Measurements from ENCODE around the gene TMEM106C.

The TMEM106C gene

DNA sequence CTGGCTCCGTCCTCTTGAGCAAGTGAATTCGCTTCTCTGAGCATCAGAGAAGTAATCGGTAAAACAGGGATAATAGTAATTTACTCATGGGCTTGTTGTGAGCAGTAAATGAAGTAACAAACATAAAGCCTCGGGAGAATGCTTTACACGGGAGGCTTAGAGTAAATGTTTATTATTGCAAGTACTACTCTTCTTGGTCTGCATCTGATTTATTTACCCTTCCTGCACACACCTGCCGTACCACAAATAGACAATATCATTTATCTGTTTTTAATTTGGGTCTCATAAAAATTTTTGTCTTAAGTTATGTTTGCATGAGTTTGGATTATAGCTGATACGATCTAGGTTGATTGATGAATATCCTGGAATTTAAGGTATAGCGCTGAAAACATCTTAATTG lies 48.7 kb downstream of the TMEM106C start:
- TF ChIP-seq, protein P1, sequence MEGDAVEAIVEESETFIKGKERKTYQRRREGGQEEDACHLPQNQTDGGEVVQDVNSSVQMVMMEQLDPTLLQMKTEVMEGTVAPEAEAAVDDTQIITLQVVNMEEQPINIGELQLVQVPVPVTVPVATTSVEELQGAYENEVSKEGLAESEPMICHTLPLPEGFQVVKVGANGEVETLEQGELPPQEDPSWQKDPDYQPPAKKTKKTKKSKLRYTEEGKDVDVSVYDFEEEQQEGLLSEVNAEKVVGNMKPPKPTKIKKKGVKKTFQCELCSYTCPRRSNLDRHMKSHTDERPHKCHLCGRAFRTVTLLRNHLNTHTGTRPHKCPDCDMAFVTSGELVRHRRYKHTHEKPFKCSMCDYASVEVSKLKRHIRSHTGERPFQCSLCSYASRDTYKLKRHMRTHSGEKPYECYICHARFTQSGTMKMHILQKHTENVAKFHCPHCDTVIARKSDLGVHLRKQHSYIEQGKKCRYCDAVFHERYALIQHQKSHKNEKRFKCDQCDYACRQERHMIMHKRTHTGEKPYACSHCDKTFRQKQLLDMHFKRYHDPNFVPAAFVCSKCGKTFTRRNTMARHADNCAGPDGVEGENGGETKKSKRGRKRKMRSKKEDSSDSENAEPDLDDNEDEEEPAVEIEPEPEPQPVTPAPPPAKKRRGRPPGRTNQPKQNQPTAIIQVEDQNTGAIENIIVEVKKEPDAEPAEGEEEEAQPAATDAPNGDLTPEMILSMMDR (IDR thresholded peaks at IDR 0.05; ENCODE audit: insufficient read depth, low read depth, low read length, missing control alignments) = no peak
- DNase-seq (ENCODE audit: low read depth) = no peak
- no peak overlapping the region for H3K4me3 ChIP-seq (ENCODE audit: low read length)

GRCh38 chr12:48013287-48013686 lies 49.9 kb downstream of the TMEM106C start:
- TF ChIP-seq, protein P1 (IDR thresholded peaks at IDR 0.05; ENCODE audit: insufficient read depth, low read depth, low read length, missing control alignments) = no peak
- no peak for DNase-seq (ENCODE audit: low read depth)
- H3K4me3 ChIP-seq (ENCODE audit: low read length) = no peak overlapping the region

- no peak overlapping the region for H3K4me3 ChIP-seq (ENCODE audit: low read length)
- TF ChIP-seq, protein P1 (IDR thresholded peaks at IDR 0.05; ENCODE audit: insufficient read depth, low read depth, low read length, missing control alignments) = no peak
- no peak for DNase-seq (ENCODE audit: low read depth)
Observed at GRCh38 chr12:48015129-48015528, 51.7 kb downstream of the TMEM106C start.

GRCh38 chr12:48015954-48016353 lies 52.6 kb downstream of the TMEM106C start:
- peak; percentile 39 for DNase-seq (ENCODE audit: low read depth)
- TF ChIP-seq, protein P1 (IDR thresholded peaks at IDR 0.05; ENCODE audit: insufficient read depth, low read depth, low read length, missing control alignments) = no peak
- no peak overlapping the region for H3K4me3 ChIP-seq (ENCODE audit: low read length)

- H3K4me3 ChIP-seq (ENCODE audit: low read length) = no peak overlapping the region
- TF ChIP-seq, protein P1 (IDR thresholded peaks at IDR 0.05; ENCODE audit: insufficient read depth, low read depth, low read length, missing control alignments) = no peak
- no peak for DNase-seq (ENCODE audit: low read depth)
Observed at GRCh38 chr12:48016373-48017020, 53.1 kb downstream of the TMEM106C start.

DNA sequence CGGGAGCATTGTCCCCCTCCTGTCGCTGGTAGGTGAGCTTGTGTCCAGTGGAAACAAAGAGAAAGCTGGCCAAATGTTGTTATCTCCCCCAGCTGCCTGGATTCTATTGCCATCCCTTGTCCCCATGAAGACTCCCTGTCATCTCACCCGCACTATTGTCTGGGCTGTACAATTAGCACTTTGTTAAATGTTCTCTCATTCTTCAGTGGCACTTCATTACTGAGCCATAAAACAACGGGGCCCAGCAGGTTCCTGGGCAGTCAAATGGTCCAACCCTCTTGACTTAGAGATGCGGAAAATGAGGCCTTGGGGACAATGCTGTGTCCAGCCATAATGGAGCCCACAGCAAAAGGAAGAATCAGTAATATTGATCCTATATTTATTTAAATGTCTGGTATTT lies 54.1 kb downstream of the TMEM106C start:
- DNase-seq (ENCODE audit: low read depth) = no peak
- TF ChIP-seq, protein P1 (IDR thresholded peaks at IDR 0.05; ENCODE audit: insufficient read depth, low read depth, low read length, missing control alignments) = no peak
- H3K4me3 ChIP-seq (ENCODE audit: low read length) = no peak overlapping the region
